Kidney (tissue), 14 donors: ENCODE data around the gene ZFPM1. TPM values are rescaled to one million over a fixed set of nuclear protein-coding genes. Genes with fewer than 3 reads are reported as not detected.

Experiments
- DNase-seq, 5 donors: peaks; one replicate each; pipeline ENCODE4 v3.0.0-alpha.2; 2013 to 2020
- FAIRE-seq: peaks from 2 replicates; lab custom pipeline; 2012; peaks lifted over from hg19 to GRCh38; lab: Jason Lieb, UNC
- H3K27ac ChIP-seq, 2 donors: one replicate each; pipeline ENCODE4 v1.7.0; 2013; ENCODE audit warnings: low read depth in 2 of 2, low read length in 2 of 2, inconsistent platforms in 1 of 2
- H3K27me3 ChIP-seq: one replicate; pipeline ENCODE4 v1.7.1; 2013; ENCODE audit warnings: low read length, inconsistent platforms; ENCODE audit not compliant: control insufficient read depth, insufficient read depth
- H3K36me3 ChIP-seq, 3 donors: one replicate each; pipeline versions ENCODE4 v1.7.0 to v1.7.1; 2013; ENCODE audit warnings: low read length in 3 of 3, control low read depth in 1 of 3, inconsistent platforms in 1 of 3; ENCODE audit not compliant: insufficient read depth in 3 of 3, control insufficient read depth in 2 of 3
- H3K4me1 ChIP-seq, 3 donors: one replicate each; pipeline versions ENCODE4 v1.7.0 to v1.7.1; 2013; ENCODE audit warnings: low read length in 3 of 3, inconsistent platforms in 1 of 3, low read depth in 1 of 3; ENCODE audit not compliant: control insufficient read depth in 2 of 3, insufficient read depth in 2 of 3
- H3K4me3 ChIP-seq, 3 donors: one replicate each; pipeline versions ENCODE4 v1.7.0 to v1.8.1; 2013; ENCODE audit warnings: low read length in 3 of 3, control low read depth in 1 of 3, inconsistent platforms in 1 of 3
- H3K9ac ChIP-seq, 3 donors: one replicate each; pipeline versions ENCODE4 v1.7.0 to v1.7.1; 2013; ENCODE audit warnings: low read length in 3 of 3, control low read depth in 1 of 3, inconsistent platforms in 1 of 3
- H3K9me3 ChIP-seq, 3 donors: one replicate each; pipeline versions ENCODE4 v1.7.0 to v1.7.1; 2013; ENCODE audit warnings: low read length in 3 of 3, control low read depth in 1 of 3, inconsistent platforms in 1 of 3; ENCODE audit not compliant: control insufficient read depth in 2 of 3, insufficient read depth in 1 of 3
- intact Hi-C: fragments of 100-400 bp; cut with DNase I; formaldehyde crosslinking; loops from one replicate; pipeline ENCODE4 v1.11.1; 2022
- polyA plus RNA-seq: library from polyadenylated mRNA; stranded (reverse); fragments of 350-450 nt; fragmentation: Illumina TruSeq; extraction: RNeasy Lipid Tissue Mini Kit (QIAGEN cat#74804); gene quantifications from one replicate; pipeline ENCODE4 v1.2.3, GENCODE V29; 2014; ENCODE audit warnings: low read depth, low replicate concordance; ENCODE audit not compliant: insufficient read depth
- total RNA-seq: library from RNA; stranded (reverse); fragmentation: NEBNext Ultra II Directional; extraction: Animal tissue kit (Norgen Biotek cat#: 25700); gene quantifications from one replicate; pipeline ENCODE4 v1.2.1, GENCODE V29; 2021
- TF ChIP-seq, protein P1 (sequence below): IDR thresholded peaks from 3 replicates; pipeline ENCODE4 v1.5.1; 2012; ENCODE audit warnings: mild to moderate bottlenecking, moderate library complexity, borderline replicate concordance; ENCODE audit not compliant: insufficient read depth; ENCODE audit errors: extremely low read depth
- donor health status: control.
- donor health status: control.
- donor health status: control.
- donor health status: control.
- donor health status: control.
- donor health status: DM: yes; HTN: yes; CAD: no.
- donor health status: Normal renal cell carcinoma (clear cell type).

Gene ZFPM1
- total and polyA plus RNA-seq, 2 donors from 2014 or later = 1.9 to 9.2 TPM

- Histone ChIP-seq H3K27ac (no peak overlapping the region), H3K4me3 (no peak overlapping the region), H3K27me3 (no peaks in the 10 kb centered on the region), H3K4me1 (no peaks in the 10 kb centered on the region), H3K9me3 (no peaks in the 10 kb centered on the region), H3K9ac (no peak overlapping the region), H3K36me3 (no peaks in the 10 kb centered on the region)
- intact Hi-C loops = no loop called here
- no peak for FAIRE-seq
- no peak for DNase-seq
- TF ChIP-seq, protein P1, sequence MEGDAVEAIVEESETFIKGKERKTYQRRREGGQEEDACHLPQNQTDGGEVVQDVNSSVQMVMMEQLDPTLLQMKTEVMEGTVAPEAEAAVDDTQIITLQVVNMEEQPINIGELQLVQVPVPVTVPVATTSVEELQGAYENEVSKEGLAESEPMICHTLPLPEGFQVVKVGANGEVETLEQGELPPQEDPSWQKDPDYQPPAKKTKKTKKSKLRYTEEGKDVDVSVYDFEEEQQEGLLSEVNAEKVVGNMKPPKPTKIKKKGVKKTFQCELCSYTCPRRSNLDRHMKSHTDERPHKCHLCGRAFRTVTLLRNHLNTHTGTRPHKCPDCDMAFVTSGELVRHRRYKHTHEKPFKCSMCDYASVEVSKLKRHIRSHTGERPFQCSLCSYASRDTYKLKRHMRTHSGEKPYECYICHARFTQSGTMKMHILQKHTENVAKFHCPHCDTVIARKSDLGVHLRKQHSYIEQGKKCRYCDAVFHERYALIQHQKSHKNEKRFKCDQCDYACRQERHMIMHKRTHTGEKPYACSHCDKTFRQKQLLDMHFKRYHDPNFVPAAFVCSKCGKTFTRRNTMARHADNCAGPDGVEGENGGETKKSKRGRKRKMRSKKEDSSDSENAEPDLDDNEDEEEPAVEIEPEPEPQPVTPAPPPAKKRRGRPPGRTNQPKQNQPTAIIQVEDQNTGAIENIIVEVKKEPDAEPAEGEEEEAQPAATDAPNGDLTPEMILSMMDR = no peak
Observed at GRCh38 chr16:88476817-88477397, 23.8 kb downstream of the ZFPM1 start.

GRCh38 chr16:88477631-88478519 lies 24.8 kb downstream of the ZFPM1 start:
- FAIRE-seq (no peak), DNase-seq (no peak)
- no peaks in the 10 kb centered on the region for H3K4me1 ChIP-seq
- no peak overlapping the region for H3K27ac ChIP-seq
- H3K9me3 ChIP-seq = no peaks in the 10 kb centered on the region
- TF ChIP-seq, protein P1 = no peak
- H3K4me3 ChIP-seq = no peak overlapping the region
- no peak overlapping the region for H3K9ac ChIP-seq
- H3K36me3 ChIP-seq = no peaks in the 10 kb centered on the region
- H3K27me3 ChIP-seq = no peaks in the 10 kb centered on the region
- intact Hi-C loops = no loop called here

DNA sequence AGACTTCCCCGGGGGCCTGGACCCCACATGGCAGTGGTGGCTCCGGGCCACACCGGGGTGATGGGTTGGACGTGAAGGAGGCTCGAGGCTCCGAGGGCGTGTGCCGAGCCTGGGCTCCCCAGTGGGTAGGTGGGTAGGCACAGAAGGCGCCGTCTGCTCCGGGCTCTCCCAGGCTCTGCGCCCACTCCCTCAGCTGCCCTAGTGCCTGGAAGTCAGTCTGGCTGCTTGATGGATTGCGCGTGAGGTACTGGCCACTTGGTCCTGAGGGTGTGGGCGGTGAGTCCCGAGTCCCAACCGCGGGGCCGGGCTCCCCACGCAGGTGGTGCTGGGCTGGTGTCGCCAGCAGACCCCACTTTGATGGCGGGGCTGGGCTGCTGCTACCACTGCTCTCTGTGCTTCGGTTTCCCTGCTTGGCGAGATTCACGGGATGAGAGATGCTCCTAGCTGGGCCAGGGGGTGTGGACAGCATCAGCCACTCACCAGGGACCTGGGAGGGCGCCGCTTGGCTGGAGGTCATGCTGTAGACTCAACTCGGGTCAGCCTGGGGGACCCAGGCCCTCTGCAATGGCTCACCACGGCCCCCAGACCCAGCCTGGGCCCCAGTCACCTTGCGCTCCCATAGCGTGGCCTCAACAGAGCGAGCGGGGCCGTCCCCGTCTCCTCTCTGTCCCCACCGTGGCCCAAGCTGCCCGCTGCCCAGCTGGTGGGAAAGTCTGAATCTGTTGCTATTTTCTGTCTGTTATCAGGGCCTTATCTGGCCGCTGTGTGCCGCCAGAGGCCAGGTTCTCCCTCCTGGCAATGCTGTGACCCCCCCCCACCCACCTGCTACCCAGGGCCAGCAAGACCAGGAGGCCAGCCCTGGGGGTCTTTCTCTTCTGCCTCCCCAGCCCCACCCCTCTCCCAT lies 26.1 kb downstream of the ZFPM1 start:
- Histone ChIP-seq H3K36me3 (no peaks in the 10 kb centered on the region), H3K9ac (no peak overlapping the region), H3K27ac (no peak overlapping the region), H3K27me3 (no peaks in the 10 kb centered on the region), H3K4me1 (no peaks in the 10 kb centered on the region), H3K9me3 (no peaks in the 10 kb centered on the region), H3K4me3 (no peak overlapping the region)
- TF ChIP-seq, protein P1 = no peak
- FAIRE-seq (no peak), DNase-seq (no peak)
- intact Hi-C loops = no loop called here
